ENCODE measurements around the gene EFHD1. TPM values are rescaled to one million over a fixed set of nuclear protein-coding genes. Genes with fewer than 3 reads are reported as not detected.

EFHD1 gene
- total RNA-seq, 1 experiment from 2014 or later = 73.5 TPM

DNA sequence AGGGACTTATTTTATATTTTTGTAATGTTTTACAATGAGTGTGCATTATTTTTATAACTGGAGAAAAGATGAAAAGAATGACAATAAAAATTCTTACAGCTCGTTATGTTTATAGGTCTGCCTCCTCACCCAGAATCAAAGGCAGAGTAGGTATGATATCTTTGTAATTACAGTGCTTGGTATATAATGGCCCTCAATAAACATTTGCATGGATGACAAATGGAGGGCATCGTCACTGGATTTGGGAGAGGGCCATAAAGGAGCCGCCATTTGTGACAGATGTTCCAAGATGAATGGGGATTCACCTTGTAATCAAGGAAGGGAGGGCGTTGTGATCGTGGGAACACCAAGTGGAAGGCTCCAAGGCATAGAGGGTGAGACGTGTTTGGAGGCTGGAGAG, 41.1 kb downstream of the EFHD1 start:
- ATAC-seq (no peak), DNase-seq (ENCODE audit: low read depth, low spot score) (no peak)
- intact Hi-C loops (cut with micrococcal nuclease; ENCODE audit: unreplicated experiment) (no loop called here), in situ Hi-C loops (cut with HindIII; ENCODE audit: low pct_unique_long_range_greater_than_20kb, low sequenced_read_pairs) (no loop called here)
- ChIA-PET CTCF (no interaction called here), POLR2A (no interaction called here)
- no peaks in the 10 kb centered on the region; the same call in 1 of the 2 replicates for H3K4me1 ChIP-seq (ENCODE audit: control insufficient read depth, insufficient read depth, low read length)
- no peaks in the 10 kb centered on the region for H3K27me3 ChIP-seq (ENCODE audit: control insufficient read depth, insufficient read depth, low read length)
- no peak overlapping the region for H3K4me3 ChIP-seq (ENCODE audit: low read depth in 2 of 2, low read length in 2 of 2)
- H3K36me3 ChIP-seq (ENCODE audit: control insufficient read depth, insufficient read depth, low read length) = no peaks in the 10 kb centered on the region
- no peaks in the 10 kb centered on the region for H3K9me3 ChIP-seq (ENCODE audit: control insufficient read depth, insufficient read depth, low read depth, low read length)
- no peak for TF ChIP-seq POLR2AphosphoS5 (IDR thresholded peaks at IDR 0.05; ENCODE audit: low read depth, low read length)
- TF ChIP-seq, protein P1, sequence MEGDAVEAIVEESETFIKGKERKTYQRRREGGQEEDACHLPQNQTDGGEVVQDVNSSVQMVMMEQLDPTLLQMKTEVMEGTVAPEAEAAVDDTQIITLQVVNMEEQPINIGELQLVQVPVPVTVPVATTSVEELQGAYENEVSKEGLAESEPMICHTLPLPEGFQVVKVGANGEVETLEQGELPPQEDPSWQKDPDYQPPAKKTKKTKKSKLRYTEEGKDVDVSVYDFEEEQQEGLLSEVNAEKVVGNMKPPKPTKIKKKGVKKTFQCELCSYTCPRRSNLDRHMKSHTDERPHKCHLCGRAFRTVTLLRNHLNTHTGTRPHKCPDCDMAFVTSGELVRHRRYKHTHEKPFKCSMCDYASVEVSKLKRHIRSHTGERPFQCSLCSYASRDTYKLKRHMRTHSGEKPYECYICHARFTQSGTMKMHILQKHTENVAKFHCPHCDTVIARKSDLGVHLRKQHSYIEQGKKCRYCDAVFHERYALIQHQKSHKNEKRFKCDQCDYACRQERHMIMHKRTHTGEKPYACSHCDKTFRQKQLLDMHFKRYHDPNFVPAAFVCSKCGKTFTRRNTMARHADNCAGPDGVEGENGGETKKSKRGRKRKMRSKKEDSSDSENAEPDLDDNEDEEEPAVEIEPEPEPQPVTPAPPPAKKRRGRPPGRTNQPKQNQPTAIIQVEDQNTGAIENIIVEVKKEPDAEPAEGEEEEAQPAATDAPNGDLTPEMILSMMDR (IDR thresholded peaks at IDR 0.05) = no peak
- no peak for TF ChIP-seq TCF7L2 (IDR thresholded peaks at IDR 0.05; ENCODE audit: low read depth, low read length)
- no peak for TF ChIP-seq SIN3A (IDR thresholded peaks at IDR 0.05; ENCODE audit: borderline replicate concordance, insufficient read depth, low read depth, low read length)
- no peak for TF ChIP-seq REST (IDR thresholded peaks at IDR 0.05; ENCODE audit: insufficient read depth in 1 of 2, low read depth in 2 of 2, low read length in 1 of 2)
- no TSS peak for BruUV-seq (replicated peaks)
- H3K27ac ChIP-seq (ENCODE audit: low read length) = no peak overlapping the region

DNA sequence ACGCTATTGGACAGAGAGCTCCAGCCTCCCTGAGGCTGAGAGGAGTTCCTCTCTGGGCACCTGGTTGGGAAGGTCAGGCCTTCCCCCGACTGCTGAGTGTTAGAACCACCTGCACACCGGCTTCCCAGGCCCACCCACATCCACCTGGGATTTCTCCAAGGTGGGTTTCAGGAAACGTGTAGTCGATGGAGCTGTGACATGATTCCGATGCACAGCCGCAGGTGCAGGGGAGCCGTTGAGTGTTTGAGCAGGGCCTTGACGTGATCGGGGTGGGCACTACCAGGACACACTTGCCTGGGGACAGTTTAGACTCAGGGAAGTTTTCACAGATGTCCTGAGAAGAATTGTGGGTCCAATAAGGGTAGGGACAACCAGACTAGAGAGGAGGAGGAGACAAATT, 42.0 kb downstream of the EFHD1 start:
- BruUV-seq (replicated peaks) = no TSS peak
- Histone ChIP-seq H3K4me1 (ENCODE audit: control insufficient read depth, insufficient read depth, low read length) (no peaks in the 10 kb centered on the region; the same call in 1 of the 2 replicates), H3K27me3 (ENCODE audit: control insufficient read depth, insufficient read depth, low read length) (no peaks in the 10 kb centered on the region), H3K9me3 (ENCODE audit: control insufficient read depth, insufficient read depth, low read depth, low read length) (no peaks in the 10 kb centered on the region), H3K36me3 (ENCODE audit: control insufficient read depth, insufficient read depth, low read length) (no peaks in the 10 kb centered on the region), H3K27ac (ENCODE audit: low read length) (no peak overlapping the region), H3K4me3 (ENCODE audit: low read depth in 2 of 2, low read length in 2 of 2) (no peak overlapping the region)
- CTCF ChIA-PET = no interaction called here
- no peak for TF ChIP-seq POLR2AphosphoS5 (IDR thresholded peaks at IDR 0.05; ENCODE audit: low read depth, low read length)
- TF ChIP-seq, protein P1 (IDR thresholded peaks at IDR 0.05) = no peak
- POLR2A ChIA-PET = no interaction called here
- DNase-seq (ENCODE audit: low read depth, low spot score) = no peak
- in situ Hi-C loops (cut with HindIII; ENCODE audit: low pct_unique_long_range_greater_than_20kb, low sequenced_read_pairs) (no loop called here), intact Hi-C loops (cut with micrococcal nuclease; ENCODE audit: unreplicated experiment) (no loop called here)
- ATAC-seq = no peak

Data from Panc1 (cell line).